Smooth muscle cell (in vitro differentiated cells): ENCODE results near the gene TTC38. TPM values are rescaled to one million over a fixed set of nuclear protein-coding genes. Genes with fewer than 3 reads are reported as not detected.

Experiments used
- DNase-seq: peaks from one replicate; lab custom pipeline; 2025; ENCODE audit not compliant: unreplicated experiment; lab: John Stamatoyannopoulos, UW
- H2AFZ ChIP-seq: fragments of 200-600 bp; sonication (generic); 2 replicates; pipeline ENCODE4 v1.6.0; 2016; ENCODE audit warnings: antibody characterized with exemption, low read depth, mild to moderate bottlenecking
- H3F3A ChIP-seq: fragments of 200-600 bp; sonication (generic); 2 replicates; pipeline ENCODE4 v1.6.0; 2017; ENCODE audit warnings: antibody characterized with exemption, low read depth
- H3K27ac ChIP-seq: fragments of 200-600 bp; sonication (generic); 2 replicates; pipeline ENCODE4 v1.5.1; 2016; ENCODE audit warnings: low read depth, mild to moderate bottlenecking
- H3K27me3 ChIP-seq: fragments of 200-600 bp; sonication (generic); 2 replicates; pipeline ENCODE4 v1.6.1; 2016; ENCODE audit warnings: low read depth, mild to moderate bottlenecking
- H3K36me3 ChIP-seq: fragments of 200-600 bp; sonication (generic); 2 replicates; pipeline ENCODE4 v1.5.1; 2016; ENCODE audit warnings: low read depth
- H3K4me1 ChIP-seq: fragments of 200-600 bp; sonication (generic); 2 replicates; pipeline ENCODE4 v1.5.1; 2016; ENCODE audit warnings: low read depth
- H3K4me2 ChIP-seq: fragments of 200-600 bp; sonication (generic); 2 replicates; pipeline ENCODE4 v1.6.0; 2016; ENCODE audit warnings: mild to moderate bottlenecking
- H3K4me3 ChIP-seq: fragments of 200-600 bp; sonication (generic); 2 replicates; pipeline ENCODE4 v1.5.1; 2016; ENCODE audit warnings: mild to moderate bottlenecking
- H3K79me2 ChIP-seq: fragments of 200-600 bp; sonication (generic); 2 replicates; pipeline ENCODE4 v1.6.0; 2016; ENCODE audit warnings: low read depth, mild to moderate bottlenecking
- H3K9ac ChIP-seq: fragments of 200-600 bp; sonication (generic); 2 replicates; pipeline ENCODE4 v1.6.0; 2016; ENCODE audit warnings: low read depth
- H3K9me3 ChIP-seq: fragments of 200-600 bp; sonication (generic); replicated peaks from 2 replicates; pipeline ENCODE4 v1.5.1; 2016; ENCODE audit warnings: low read depth
- H4K20me1 ChIP-seq: fragments of 200-600 bp; sonication (generic); 2 replicates; pipeline ENCODE4 v1.6.0; 2016; ENCODE audit warnings: low read depth
- WGBS: methylation state at CpG from one replicate; pipeline ENCODE4 v1.1.7; 2016; ENCODE audit warnings: low lambda C conversion rate; 5-methylcytosine and 5-hydroxymethylcytosine counted together
- polyA plus RNA-seq: library from polyadenylated mRNA; unstranded; fragments of >200 nt; fragmentation: Nextera tagmentation; extraction: Ambion mirVana; gene quantifications from 2 replicates; pipeline ENCODE4 v1.2.1, GENCODE V29; 2016
- total RNA-seq: library from RNA; depleted of rRNA; stranded (reverse); fragments of >200 nt; gene quantifications from 2 replicates; pipeline ENCODE4 v1.2.3, GENCODE V29; 2014
- TF ChIP-seq, protein P1 (sequence below): fragments of 200-600 bp; sonication (generic); IDR thresholded peaks from 2 replicates; pipeline ENCODE4 v1.5.1; 2017; ENCODE audit warnings: borderline replicate concordance, mild to moderate bottlenecking, antibody characterized with exemption; ENCODE audit not compliant: insufficient read depth, poor library complexity, severe bottlenecking

Gene TTC38
- total and polyA plus RNA-seq, 2 experiments from 2014 or later = 19.6 to 24.4 TPM

DNA sequence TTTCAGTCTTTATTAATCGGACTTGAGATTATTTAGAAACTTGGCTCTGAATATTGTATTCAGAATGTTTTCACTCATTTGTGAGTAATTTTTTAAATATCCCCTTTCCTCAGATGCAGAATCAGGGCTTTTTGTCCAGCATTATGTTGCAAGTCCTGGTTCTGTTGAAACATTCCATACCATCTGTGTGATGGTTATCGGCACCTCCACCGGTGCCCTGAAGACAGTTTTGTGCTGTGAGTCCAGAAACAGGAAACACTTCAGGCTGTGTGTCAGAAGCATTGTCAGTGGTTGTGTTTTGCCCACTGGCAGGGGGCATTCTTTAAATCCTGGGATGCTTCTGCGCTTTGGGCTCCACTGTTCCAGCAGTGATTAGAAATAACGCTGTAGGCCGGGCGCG is 38.1 kb upstream of the TTC38 start:
- no peaks in the 10 kb centered on the region for H4K20me1 ChIP-seq
- no peaks in the 10 kb centered on the region for H3K27me3 ChIP-seq
- H3K27ac ChIP-seq = no peak overlapping the region
- no peaks in the 10 kb centered on the region for H3F3A ChIP-seq
- H2AFZ ChIP-seq = no peak overlapping the region
- no peaks in the 10 kb centered on the region for H3K79me2 ChIP-seq
- no peaks in the 10 kb centered on the region for H3K4me1 ChIP-seq
- DNase-seq = no peak
- no peaks in the 10 kb centered on the region for H3K9me3 ChIP-seq
- no peak overlapping the region for H3K4me3 ChIP-seq
- TF ChIP-seq, protein P1, sequence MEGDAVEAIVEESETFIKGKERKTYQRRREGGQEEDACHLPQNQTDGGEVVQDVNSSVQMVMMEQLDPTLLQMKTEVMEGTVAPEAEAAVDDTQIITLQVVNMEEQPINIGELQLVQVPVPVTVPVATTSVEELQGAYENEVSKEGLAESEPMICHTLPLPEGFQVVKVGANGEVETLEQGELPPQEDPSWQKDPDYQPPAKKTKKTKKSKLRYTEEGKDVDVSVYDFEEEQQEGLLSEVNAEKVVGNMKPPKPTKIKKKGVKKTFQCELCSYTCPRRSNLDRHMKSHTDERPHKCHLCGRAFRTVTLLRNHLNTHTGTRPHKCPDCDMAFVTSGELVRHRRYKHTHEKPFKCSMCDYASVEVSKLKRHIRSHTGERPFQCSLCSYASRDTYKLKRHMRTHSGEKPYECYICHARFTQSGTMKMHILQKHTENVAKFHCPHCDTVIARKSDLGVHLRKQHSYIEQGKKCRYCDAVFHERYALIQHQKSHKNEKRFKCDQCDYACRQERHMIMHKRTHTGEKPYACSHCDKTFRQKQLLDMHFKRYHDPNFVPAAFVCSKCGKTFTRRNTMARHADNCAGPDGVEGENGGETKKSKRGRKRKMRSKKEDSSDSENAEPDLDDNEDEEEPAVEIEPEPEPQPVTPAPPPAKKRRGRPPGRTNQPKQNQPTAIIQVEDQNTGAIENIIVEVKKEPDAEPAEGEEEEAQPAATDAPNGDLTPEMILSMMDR = no peak
- H3K9ac ChIP-seq = no peak overlapping the region
- no peaks in the 10 kb centered on the region for H3K36me3 ChIP-seq
- no peak overlapping the region for H3K4me2 ChIP-seq
- 94% methylated on average over 8 of the region's 8 CpGs for WGBS

DNA sequence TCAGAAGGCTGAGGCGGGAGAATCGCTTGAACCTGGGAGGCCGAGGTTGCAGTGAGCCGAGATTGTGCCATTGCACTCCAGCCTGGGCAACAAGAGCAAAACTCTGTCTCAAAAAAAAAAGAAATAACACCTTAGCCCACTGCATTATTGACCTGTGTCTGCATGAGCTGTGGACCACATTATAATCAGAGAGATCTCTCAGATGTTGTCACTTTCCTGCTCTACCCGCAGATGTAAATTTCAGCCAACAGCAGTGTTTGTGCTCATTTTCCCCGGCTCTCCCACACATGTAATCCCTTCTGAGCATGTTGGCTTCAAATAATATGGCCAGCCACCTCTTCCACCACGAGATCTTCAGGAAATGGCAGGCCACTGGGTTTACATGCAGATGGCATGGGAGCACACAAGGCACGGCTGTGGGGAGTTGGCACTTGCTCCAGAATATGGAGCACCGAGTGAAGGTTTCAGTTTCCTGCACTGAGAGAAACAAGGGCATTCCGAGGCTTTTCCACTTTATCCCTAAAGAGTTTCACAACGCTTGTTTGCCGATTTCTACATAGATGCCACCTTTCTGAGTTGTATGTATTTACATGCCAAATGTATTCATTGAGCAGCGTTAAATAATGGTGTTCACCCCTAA is 37.4 kb upstream of the TTC38 start:
- WGBS = 95% methylated on average over 13 of the region's 13 CpGs
- H3K27ac ChIP-seq = no peak overlapping the region
- H3K27me3 ChIP-seq = no peaks in the 10 kb centered on the region
- H2AFZ ChIP-seq = no peak overlapping the region
- no peaks in the 10 kb centered on the region for H3K9me3 ChIP-seq
- H3K9ac ChIP-seq = no peak overlapping the region
- no peaks in the 10 kb centered on the region for H3K79me2 ChIP-seq
- H3K4me3 ChIP-seq = no peak overlapping the region
- H4K20me1 ChIP-seq = no peaks in the 10 kb centered on the region
- H3K4me1 ChIP-seq = no peaks in the 10 kb centered on the region
- no peaks in the 10 kb centered on the region for H3K36me3 ChIP-seq
- H3F3A ChIP-seq = no peaks in the 10 kb centered on the region
- H3K4me2 ChIP-seq = no peak overlapping the region
- TF ChIP-seq, protein P1 = no peak
- DNase-seq = no peak

DNA sequence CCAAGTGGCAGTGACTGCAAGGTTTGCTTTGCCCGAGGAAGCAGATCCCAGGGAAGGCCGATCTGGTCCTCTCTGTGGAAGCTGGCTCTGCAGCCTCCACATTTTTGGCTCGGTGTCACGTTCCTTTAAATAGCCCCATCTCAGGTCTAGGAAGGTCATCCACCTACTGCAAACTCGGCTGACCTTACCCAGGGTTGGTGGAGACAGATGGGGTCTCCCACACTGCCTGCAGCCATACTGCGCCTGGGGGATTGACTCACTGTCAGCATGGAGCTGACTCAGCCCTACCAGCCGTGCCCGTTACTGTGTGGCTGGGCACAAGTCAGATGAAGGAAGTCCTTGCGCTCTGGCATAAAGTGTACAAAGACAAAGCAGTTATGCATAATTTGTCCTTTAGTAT is 34.6 kb upstream of the TTC38 start:
- no peaks in the 10 kb centered on the region for H3K36me3 ChIP-seq
- H3K4me1 ChIP-seq = no peaks in the 10 kb centered on the region
- WGBS = 90% methylated on average over 9 of the region's 9 CpGs
- H3K27ac ChIP-seq = no peak overlapping the region
- no peaks in the 10 kb centered on the region for H3F3A ChIP-seq
- no peaks in the 10 kb centered on the region for H3K79me2 ChIP-seq
- no peak overlapping the region for H3K4me3 ChIP-seq
- no peaks in the 10 kb centered on the region for H3K27me3 ChIP-seq
- no peaks in the 10 kb centered on the region for H3K9me3 ChIP-seq
- no peak overlapping the region for H2AFZ ChIP-seq
- TF ChIP-seq, protein P1 = no peak
- no peak overlapping the region for H3K4me2 ChIP-seq
- no peak overlapping the region for H3K9ac ChIP-seq
- DNase-seq = no peak
- H4K20me1 ChIP-seq = no peaks in the 10 kb centered on the region

DNA sequence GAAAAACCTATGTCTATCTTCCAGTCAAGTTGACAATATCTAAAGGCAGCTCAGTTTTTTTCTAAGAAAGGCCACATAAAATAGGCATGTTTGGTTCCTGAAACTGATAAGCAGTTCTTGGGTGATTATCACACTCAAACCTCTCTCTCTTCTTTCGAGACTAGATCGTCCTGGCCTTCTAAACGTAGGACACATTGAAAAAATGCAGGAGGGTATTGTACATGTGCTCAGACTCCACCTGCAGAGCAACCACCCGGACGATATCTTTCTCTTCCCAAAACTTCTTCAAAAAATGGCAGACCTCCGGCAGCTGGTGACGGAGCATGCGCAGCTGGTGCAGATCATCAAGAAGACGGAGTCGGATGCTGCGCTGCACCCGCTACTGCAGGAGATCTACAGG is 32.8 kb upstream of the TTC38 start:
- TF ChIP-seq, protein P1 = no peak
- Histone ChIP-seq H3K36me3 (no peaks in the 10 kb centered on the region), H3K27ac (no peak overlapping the region), H3K4me1 (no peaks in the 10 kb centered on the region), H3K9me3 (no peaks in the 10 kb centered on the region), H4K20me1 (no peaks in the 10 kb centered on the region), H3K4me2 (no peak overlapping the region), H2AFZ (no peak overlapping the region), H3K27me3 (no peaks in the 10 kb centered on the region), H3K79me2 (no peaks in the 10 kb centered on the region), H3F3A (no peaks in the 10 kb centered on the region), H3K9ac (no peak overlapping the region), H3K4me3 (no peak overlapping the region)
- 97% methylated on average over 12 of the region's 12 CpGs for WGBS
- DNase-seq = no peak
